Skin epidermis (tissue), 12 donors: Measurements from ENCODE around the gene GGCX.
A peak's percentile ranks its signal among the peaks of the same experiment; 100 is the strongest.
"Not testable (repeated sequence)": the region's sequence is repeated elsewhere in the genome, so short reads cannot be mapped to it uniquely, and the experiment has no call there.

Experiments
- H3K27ac ChIP-seq, 21 experiments: fragments of 200-600 bp; sonication (generic) in 11 of 21; one replicate each; pipeline ENCODE4 v1.5.0; 2020; ENCODE audit warnings: mild to moderate bottlenecking in 3 of 21, inconsistent platforms in 2 of 21, moderate library complexity in 2 of 21
- H3K4me3 ChIP-seq, 7 experiments: fragments of 200-600 bp; sonication (generic) in 2 of 7; one replicate each; pipeline ENCODE4 v1.5.0; 2020; ENCODE audit warnings: inconsistent platforms in 2 of 7, mild to moderate bottlenecking in 2 of 7, moderate library complexity in 1 of 7

GGCX gene

GRCh38 chr2:85561280-85562212, at the start of gene GGCX:
Gene GGCX, minus strand, starts transcription at chr2:85561493. Its CDS starts 65 bp downstream, at chr2:85561428.
- peak within 1 kb of the TSS; percentile 48 to 84 (median 76) for H3K4me3 ChIP-seq
- peak within 1 kb of the TSS; percentile 27 to 95 (median 89) for H3K27ac ChIP-seq

GRCh38 chr2:85607268-85608215, 46.2 kb upstream of the GGCX start:
- Histone ChIP-seq H3K27ac (peak overlapping the region in 3 of 21 experiments; percentile 5 to 25 (median 21)), H3K4me3 (no peak overlapping the region)

- no peak overlapping the region for H3K27ac ChIP-seq
- H3K4me3 ChIP-seq = no peak overlapping the region
These were observed 44.8 kb upstream of the GGCX start for GRCh38 chr2:85606116-85606455.

GRCh38 chr2:85605406-85606115, 44.3 kb upstream of the GGCX start:
- H3K4me3 ChIP-seq = no peak overlapping the region
- peak overlapping the region in 2 of 21 experiments; percentile 16 to 24 for H3K27ac ChIP-seq

GRCh38 chr2:85604568-85605339, 43.5 kb upstream of the GGCX start:
- Histone ChIP-seq H3K27ac (peak overlapping the region in 5 of 21 experiments; percentile 4 to 60 (median 18)), H3K4me3 (no peak overlapping the region)

- H3K27ac ChIP-seq = peak overlapping the region in 4 of 21 experiments; percentile 4 to 60 (median 24)
These were observed 42.8 kb upstream of the GGCX start for GRCh38 chr2:85604133-85604444.

GRCh38 chr2:85602476-85603234, 41.4 kb upstream of the GGCX start, which contains the start of gene TMEM150A:
Gene TMEM150A, minus strand, starts transcription at chr2:85602698. Its CDS starts 750 bp downstream, at chr2:85601948.
- H3K27ac ChIP-seq = peak within 1 kb of the TSS in 20 of 21 experiments; percentile 52 to 96 (median 84)
- H3K4me3 ChIP-seq = peak within 1 kb of the TSS; percentile 58 to 85 (median 75)

More at GRCh38 chr2:85604133-85604444, 42.8 kb upstream of the GGCX start:
- H3K4me3 ChIP-seq = not testable (repeated sequence)

- H3K27ac ChIP-seq = peak overlapping the region in 20 of 21 experiments; percentile 52 to 96 (median 84)
- peak overlapping the region; percentile 58 to 85 (median 75) for H3K4me3 ChIP-seq
These were observed 40.6 kb upstream of the GGCX start for GRCh38 chr2:85601771-85602475.

GRCh38 chr2:85600951-85601770, 39.9 kb upstream of the GGCX start:
- peak overlapping the region in 3 of 7 experiments; percentile 66 to 79 (median 75) for H3K4me3 ChIP-seq
- H3K27ac ChIP-seq = peak overlapping the region in 13 of 21 experiments; percentile 72 to 96 (median 91)

GRCh38 chr2:85600235-85600575, 38.9 kb upstream of the GGCX start:
- Histone ChIP-seq H3K4me3 (no peak overlapping the region), H3K27ac (no peak overlapping the region)

- Histone ChIP-seq H3K4me3 (no peak overlapping the region), H3K27ac (no peak overlapping the region)
These were observed 38.4 kb upstream of the GGCX start for GRCh38 chr2:85599468-85600234.

GRCh38 chr2:85598594-85599340, 37.5 kb upstream of the GGCX start:
- H3K27ac ChIP-seq = no peak overlapping the region
- H3K4me3 ChIP-seq = no peak overlapping the region

- H3K27ac ChIP-seq = peak overlapping the region in 1 of 21 experiments; percentile 91
- no peak overlapping the region for H3K4me3 ChIP-seq
These were observed 35.9 kb upstream of the GGCX start for GRCh38 chr2:85597241-85597640.

- Histone ChIP-seq H3K27ac (peak overlapping the region in 12 of 21 experiments; percentile 88 to 94 (median 92)), H3K4me3 (peak overlapping the region; percentile 59 to 85 (median 72))
These were observed 35.3 kb upstream of the GGCX start for GRCh38 chr2:85596486-85597143.

GRCh38 chr2:85596026-85596333, 34.7 kb upstream of the GGCX start:
- peak overlapping the region; percentile 70 to 94 (median 91) for H3K27ac ChIP-seq
- peak overlapping the region; percentile 59 to 85 (median 72) for H3K4me3 ChIP-seq
